GM11168 (cell line): ENCODE measurements around the gene CHRND.

ENCODE experiments used
- in situ Hi-C: fragments of 300-500 bp; cut with MboI; formaldehyde crosslinking; loops from one replicate; pipeline ENCODE4 v1.12.0; 2022; ENCODE audit warnings: low sequenced_read_pairs; ENCODE audit not compliant: unreplicated experiment

Gene CHRND

GRCh38 chr2:232525791-232526371 is at the start of gene CHRND:
Gene CHRND, plus strand, starts transcription at chr2:232526160. Its CDS starts 56 bp downstream, at chr2:232526216.
- in situ Hi-C loops: no loop called here

GRCh38 chr2:232476791-232477190 is 49.2 kb upstream of the CHRND start:
- in situ Hi-C loops: no loop called here

- in situ Hi-C loops: no loop called here
These were observed 48.0 kb upstream of the CHRND start for GRCh38 chr2:232477751-232478510.

GRCh38 chr2:232478571-232479340 is 47.2 kb upstream of the CHRND start:
- in situ Hi-C loops: no loop called here

GRCh38 chr2:232479341-232480200 is 46.4 kb upstream of the CHRND start:
- in situ Hi-C loops: no loop called here

GRCh38 chr2:232480201-232481190 is 45.5 kb upstream of the CHRND start:
- in situ Hi-C loops: no loop called here

GRCh38 chr2:232481322-232482140 is 44.4 kb upstream of the CHRND start:
- in situ Hi-C loops: no loop called here

- in situ Hi-C loops: no loop called here
These were observed 43.4 kb upstream of the CHRND start for GRCh38 chr2:232482301-232483238.

- in situ Hi-C loops: no loop called here
These were observed 42.5 kb upstream of the CHRND start for GRCh38 chr2:232483311-232483922.

- in situ Hi-C loops: no loop called here
These were observed 41.9 kb upstream of the CHRND start for GRCh38 chr2:232483923-232484627.

- in situ Hi-C loops: no loop called here
These were observed 41.2 kb upstream of the CHRND start for GRCh38 chr2:232484628-232485347.

- in situ Hi-C loops: no loop called here
These were observed 40.6 kb upstream of the CHRND start for GRCh38 chr2:232485348-232485756.

- in situ Hi-C loops: no loop called here
These were observed 40.0 kb upstream of the CHRND start for GRCh38 chr2:232485757-232486557.

GRCh38 chr2:232486558-232487384 is 39.2 kb upstream of the CHRND start:
- in situ Hi-C loops: no loop called here
